ENCODE results near the gene GEMIN5.

The GEMIN5 gene

GRCh38 chr5:154849264-154849785 lies 88.7 kb downstream of the GEMIN5 start:
- no peak for DNase-seq (ENCODE audit: low read depth)

DNA sequence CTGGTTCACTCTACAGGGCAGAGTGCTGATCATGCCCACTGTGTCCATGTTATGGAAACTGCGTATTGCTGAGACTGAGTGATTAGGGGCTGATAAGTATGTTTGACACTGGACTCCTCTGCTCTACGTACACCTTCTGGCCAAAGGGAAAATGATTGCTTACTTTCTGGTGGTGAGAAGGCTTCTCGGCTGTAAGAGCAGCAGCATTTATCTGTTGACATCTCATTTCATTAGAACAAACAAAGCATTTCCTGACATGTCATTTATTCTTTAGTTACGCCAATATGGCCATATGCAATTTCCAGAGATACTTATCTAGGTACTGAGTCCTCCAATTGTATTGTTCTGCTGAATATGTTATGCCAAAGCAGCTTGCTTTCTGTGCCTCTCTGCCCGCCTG lies 93.2 kb downstream of the GEMIN5 start:
- DNase-seq (ENCODE audit: low read depth): no peak

DNA sequence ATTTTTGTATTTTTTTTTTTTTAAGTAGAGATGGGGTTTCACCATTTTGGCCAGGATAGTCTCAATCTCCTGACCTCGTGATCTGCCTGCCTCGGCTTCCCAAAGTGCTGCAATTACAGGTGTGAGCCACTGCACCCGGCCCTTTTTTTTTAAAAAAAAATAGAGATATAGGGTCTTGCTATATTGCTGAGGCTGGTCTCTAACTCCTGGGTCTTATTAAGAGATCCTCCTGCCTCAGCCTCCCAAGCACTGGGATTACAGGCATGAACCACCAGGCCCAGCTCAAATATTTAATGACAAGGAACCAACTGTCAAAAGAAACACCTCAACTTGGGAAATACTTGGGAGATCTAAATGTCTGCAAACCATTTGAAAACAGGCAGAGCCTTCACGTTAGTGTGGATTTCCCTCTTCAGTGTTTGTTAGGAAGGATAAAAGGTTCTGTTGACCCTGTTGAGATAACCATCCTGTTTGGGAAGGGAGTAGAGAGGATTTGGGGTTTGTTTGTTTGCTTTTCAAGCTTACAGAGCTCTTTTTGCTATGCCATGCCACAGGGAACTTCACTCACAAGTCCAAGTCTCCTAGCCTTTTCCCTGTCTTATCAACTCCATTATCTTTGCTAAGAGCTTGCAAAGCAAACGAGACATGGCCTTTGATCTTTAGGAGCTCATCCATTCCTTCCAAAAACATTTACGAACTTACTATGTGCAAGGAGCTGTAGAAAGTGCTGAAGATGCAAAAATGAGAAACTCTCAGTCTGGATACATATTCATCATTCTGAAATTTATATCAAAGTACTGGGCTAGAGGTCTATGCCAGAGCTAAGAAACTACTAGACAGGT lies 95.1 kb downstream of the GEMIN5 start:
- DNase-seq (ENCODE audit: low read depth): no peak

GRCh38 chr5:154841273-154841661 lies 96.7 kb downstream of the GEMIN5 start:
- no peak for DNase-seq (ENCODE audit: low read depth)

DNA sequence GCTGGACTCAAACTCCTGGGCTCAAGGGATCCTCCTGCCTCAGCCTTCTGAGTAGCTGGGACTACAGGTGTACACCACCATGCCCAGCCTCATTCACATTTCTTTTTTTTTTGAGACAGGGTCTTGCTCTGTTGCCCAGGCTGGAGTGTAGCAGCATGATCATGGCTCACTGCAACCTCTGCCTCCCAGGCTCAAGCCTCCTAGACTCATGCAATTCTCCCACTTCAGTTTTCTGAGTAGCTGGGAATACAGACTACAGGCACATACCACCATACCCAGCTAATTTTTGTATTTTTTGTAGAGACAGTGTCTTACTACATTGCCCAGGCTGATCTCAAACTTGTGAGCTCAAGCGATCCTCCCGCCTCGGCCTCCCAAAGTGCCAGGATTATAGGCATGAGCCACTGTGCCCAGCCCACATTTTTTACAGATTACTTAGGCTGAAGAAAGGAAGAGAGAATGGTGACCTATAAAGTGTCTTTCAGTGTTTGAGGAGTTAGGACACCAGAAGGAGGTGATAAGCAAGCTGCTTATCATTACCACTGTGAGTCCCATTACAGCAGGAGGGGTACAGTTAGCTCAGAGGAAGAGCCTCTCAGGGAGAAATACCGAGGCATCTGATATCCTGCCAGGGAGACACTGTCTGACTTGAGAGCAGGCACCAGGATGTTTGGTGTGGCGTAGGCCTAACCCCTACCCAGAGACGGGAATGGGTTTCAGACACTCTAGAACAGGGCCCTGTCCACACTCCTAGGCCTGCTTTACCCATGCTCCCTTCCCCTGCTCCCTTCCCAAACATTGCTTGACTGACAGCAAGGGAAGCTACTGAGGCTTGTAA lies 97.4 kb downstream of the GEMIN5 start:
- no peak for DNase-seq (ENCODE audit: low read depth)

All from activated T-cell treated with anti-CD3 and anti-CD28 coated beads for 1 hour (primary cell).